Prostate gland (tissue), 2 donors: ENCODE data around the gene POLR1A.

ENCODE experiments used
- CTCF ChIP-seq, 4 experiments: fragments of 200-600 bp in 2 of 4; fragments of 450-650 bp in 2 of 4; sonication (generic) in 2 of 4; IDR thresholded peaks; 1 replicate in 3 of 4; 2 replicates in 1 of 4; pipeline ENCODE4 v1.5.1; 2016 to 2019; ENCODE audit warnings: antibody characterized with exemption in 4 of 4, mild to moderate bottlenecking in 2 of 4, moderate library complexity in 2 of 4
- POLR2A ChIP-seq: fragments of 450-650 bp; IDR thresholded peaks from one replicate; pipeline ENCODE4 v1.6.1; 2016; ENCODE audit warnings: antibody characterized with exemption, mild to moderate bottlenecking

DNA sequence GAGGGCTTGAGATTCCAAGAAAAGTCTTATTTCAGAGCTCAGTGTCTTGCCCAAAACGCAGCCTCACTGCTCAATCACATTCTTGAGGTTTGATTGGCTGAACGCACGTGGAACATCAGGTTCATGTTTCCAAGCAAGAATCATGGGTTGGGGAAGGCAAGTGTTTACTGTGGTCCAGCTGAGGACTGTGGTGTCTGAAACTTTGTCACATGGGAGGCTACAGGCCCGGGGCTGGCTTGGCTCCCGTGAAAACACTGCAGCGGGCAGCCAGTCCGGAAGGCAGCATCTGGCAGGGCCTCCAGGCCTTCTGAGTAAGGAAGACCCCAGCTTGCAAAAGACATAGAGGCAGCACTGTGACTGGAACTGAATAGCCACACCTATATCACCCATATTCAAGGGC is 84.7 kb downstream of the POLR1A start:
- TF ChIP-seq POLR2A (no peak), CTCF (IDR thresholded peaks at IDR 0.05) (no peak)
